NT2/D1 (cell line): ENCODE data around the gene BAZ2B.

Source experiments
- YY1 ChIP-seq: IDR thresholded peaks from 2 replicates; pipeline ENCODE4 v1.6.1; 2011; ENCODE audit not compliant: insufficient read length, insufficient read depth
- ZNF274 ChIP-seq: IDR thresholded peaks from 2 replicates; pipeline ENCODE4 v1.6.1; 2011; ENCODE audit warnings: mild to moderate bottlenecking, low read depth, low read length

DNA sequence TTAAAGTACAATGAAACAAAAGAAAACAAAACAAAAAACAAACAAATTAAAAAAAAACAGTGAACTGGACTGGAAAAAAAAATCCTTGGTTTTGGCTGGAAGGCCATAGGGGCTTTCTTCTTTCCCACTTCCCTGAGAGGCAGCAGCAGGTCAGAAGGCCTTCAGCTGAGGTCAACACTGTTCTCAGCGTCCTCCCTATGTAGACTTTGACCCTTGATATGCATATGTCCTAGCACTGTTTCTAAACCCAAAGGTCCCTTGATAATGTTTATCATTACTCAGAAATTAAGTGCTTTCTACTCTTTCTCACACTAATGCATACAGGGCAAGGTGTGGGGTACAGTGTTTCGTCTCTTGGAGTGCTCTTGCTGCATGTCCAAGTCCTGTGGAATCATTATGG lies 254.3 kb downstream of the BAZ2B start:
- TF ChIP-seq ZNF274 (no peak), YY1 (no peak)
